HepG2 (cell line): ENCODE measurements around the gene FOXD1. TPM values are rescaled to one million over a fixed set of nuclear protein-coding genes. Genes with fewer than 3 reads are reported as not detected.
A peak's percentile ranks its signal among the peaks of the same experiment; 100 is the strongest.

Experiments used
- BORCS8-MEF2B ChIP-seq: sonication (generic); formaldehyde crosslinking; IDR thresholded peaks from 2 replicates; pipeline ENCODE4 v1.8.0; 2022; ENCODE audit warnings: mild to moderate bottlenecking, missing genetic modification reagents
- CHD4 ChIP-seq: fragments of 200-600 bp; sonication (generic); IDR thresholded peaks from 2 replicates; pipeline ENCODE4 v1.7.0; 2017; ENCODE audit warnings: mild to moderate bottlenecking, low read length, borderline replicate concordance
- EP300 ChIP-seq, 3 experiments: sonication (generic) in 1 of 3; formaldehyde crosslinking in 1 of 3; IDR thresholded peaks; 2 replicates each; pipeline versions ENCODE4 v1.5.1 to v1.6.1; 2011 to 2020; ENCODE audit warnings: low read depth in 2 of 3, low read length in 2 of 3, borderline replicate concordance in 1 of 3, improper control_type of control experiment in 1 of 3, mild to moderate bottlenecking in 1 of 3, missing genetic modification reagents in 1 of 3, moderate library complexity in 1 of 3
- EZH2 ChIP-seq: conservative IDR thresholded peaks from 2 replicates; pipeline ENCODE4 v1.6.1; 2012; ENCODE audit warnings: mild to moderate bottlenecking, low read depth, low read length, moderate library complexity
- MED1 ChIP-seq: sonication (generic); formaldehyde crosslinking; IDR thresholded peaks from 2 replicates; pipeline ENCODE4 v1.4.0; 2020; ENCODE audit warnings: missing genetic modification reagents
- PITX1 ChIP-seq: sonication (generic); formaldehyde crosslinking; IDR thresholded peaks from 2 replicates; pipeline ENCODE4 v1.5.1; 2020; ENCODE audit warnings: mild to moderate bottlenecking, missing genetic modification reagents
- POLR2A ChIP-seq, 2 experiments: IDR thresholded peaks; 2 replicates each; pipeline ENCODE4 v1.6.1; 2011; ENCODE audit warnings: low read depth in 2 of 2, low read length in 2 of 2, mild to moderate bottlenecking in 1 of 2, moderate library complexity in 1 of 2; ENCODE audit not compliant: insufficient read depth in 1 of 2
- POLR2G ChIP-seq: fragments of 200-400 bp; formaldehyde crosslinking; IDR thresholded peaks from 2 replicates; pipeline ENCODE4 v1.6.1; 2018; ENCODE audit warnings: mild to moderate bottlenecking, low read depth, low read length, moderate library complexity
- REXO4 ChIP-seq: sonication (generic); formaldehyde crosslinking; IDR thresholded peaks from 2 replicates; pipeline ENCODE4 v1.8.0; 2022; ENCODE audit warnings: missing genetic modification reagents, mild to moderate bottlenecking, borderline replicate concordance
- ZBTB20 ChIP-seq: sonication (generic); formaldehyde crosslinking; IDR thresholded peaks from 2 replicates; pipeline ENCODE4 v1.8.1; 2023; ENCODE audit warnings: missing genetic modification reagents, low read depth, mild to moderate bottlenecking, borderline replicate concordance
- ZNF121 ChIP-seq: sonication (generic); formaldehyde crosslinking; IDR thresholded peaks from 2 replicates; pipeline ENCODE4 v1.5.0; 2020; ENCODE audit warnings: mild to moderate bottlenecking, missing genetic modification reagents
- ZNF256 ChIP-seq: sonication (generic); formaldehyde crosslinking; conservative IDR thresholded peaks from 2 replicates; pipeline ENCODE4 v1.4.0; 2020; ENCODE audit warnings: missing genetic modification reagents
- ZNF572 ChIP-seq: sonication (generic); formaldehyde crosslinking; IDR thresholded peaks from 2 replicates; pipeline ENCODE4 v1.5.1; 2020; ENCODE audit warnings: mild to moderate bottlenecking, missing genetic modification reagents
- ZNF772 ChIP-seq: sonication (generic); formaldehyde crosslinking; IDR thresholded peaks from 2 replicates; pipeline ENCODE4 v1.5.0; 2020; ENCODE audit warnings: mild to moderate bottlenecking, missing genetic modification reagents
- ZNF841 ChIP-seq: sonication (generic); formaldehyde crosslinking; IDR thresholded peaks from 2 replicates; pipeline ENCODE4 v1.8.1; 2023; ENCODE audit warnings: missing genetic modification reagents, borderline replicate concordance
- polyA plus RNA-seq, 8 experiments: library from polyadenylated mRNA; depleted of rRNA in 3 of 8; stranded (reverse) in 7 of 8; unstranded in 1 of 8; fragments of >200 nt; fragmentation: Illumina TruSeq in 4 of 8; extraction: Trizol in 4 of 8; gene quantifications; 2 replicates each; pipeline versions ENCODE4 v1.2.1 to v1.2.3, GENCODE V29; 2011 to 2016; ENCODE audit warnings: low read depth in 4 of 8, missing spikeins in 1 of 8, mixed read lengths in 1 of 8; ENCODE audit not compliant: insufficient read depth in 1 of 8
- total RNA-seq, 5 experiments: library from RNA; depleted of rRNA; stranded (reverse); fragments of >200 nt; fragmentation: Illumina TruSeq; extraction: Trizol; gene quantifications; 2 replicates each; pipeline ENCODE4 v1.2.3, GENCODE V29; 2016; ENCODE audit warnings: low read depth in 1 of 5
- TF ChIP-seq, protein P1 (sequence below): sonication (generic); formaldehyde crosslinking; IDR thresholded peaks from 2 replicates; pipeline ENCODE4 v1.4.0; 2020; ENCODE audit warnings: missing genetic modification reagents
- TF ChIP-seq, protein P2 (sequence below): sonication (generic); formaldehyde crosslinking; IDR thresholded peaks from 2 replicates; pipeline ENCODE4 v1.8.0; 2022; ENCODE audit warnings: missing genetic modification reagents, mild to moderate bottlenecking, moderate library complexity, borderline replicate concordance
- TF ChIP-seq, protein P3 (sequence below): sonication (generic); formaldehyde crosslinking; IDR thresholded peaks from 2 replicates; pipeline ENCODE4 v1.4.0; 2020; ENCODE audit warnings: missing genetic modification reagents

The FOXD1 gene
- total and polyA plus RNA-seq, 2 of the 13 experiments (the other 11 are each of a cell fraction or from before 2014, with no cell fraction given) = 0.04 to 0.05 TPM

DNA sequence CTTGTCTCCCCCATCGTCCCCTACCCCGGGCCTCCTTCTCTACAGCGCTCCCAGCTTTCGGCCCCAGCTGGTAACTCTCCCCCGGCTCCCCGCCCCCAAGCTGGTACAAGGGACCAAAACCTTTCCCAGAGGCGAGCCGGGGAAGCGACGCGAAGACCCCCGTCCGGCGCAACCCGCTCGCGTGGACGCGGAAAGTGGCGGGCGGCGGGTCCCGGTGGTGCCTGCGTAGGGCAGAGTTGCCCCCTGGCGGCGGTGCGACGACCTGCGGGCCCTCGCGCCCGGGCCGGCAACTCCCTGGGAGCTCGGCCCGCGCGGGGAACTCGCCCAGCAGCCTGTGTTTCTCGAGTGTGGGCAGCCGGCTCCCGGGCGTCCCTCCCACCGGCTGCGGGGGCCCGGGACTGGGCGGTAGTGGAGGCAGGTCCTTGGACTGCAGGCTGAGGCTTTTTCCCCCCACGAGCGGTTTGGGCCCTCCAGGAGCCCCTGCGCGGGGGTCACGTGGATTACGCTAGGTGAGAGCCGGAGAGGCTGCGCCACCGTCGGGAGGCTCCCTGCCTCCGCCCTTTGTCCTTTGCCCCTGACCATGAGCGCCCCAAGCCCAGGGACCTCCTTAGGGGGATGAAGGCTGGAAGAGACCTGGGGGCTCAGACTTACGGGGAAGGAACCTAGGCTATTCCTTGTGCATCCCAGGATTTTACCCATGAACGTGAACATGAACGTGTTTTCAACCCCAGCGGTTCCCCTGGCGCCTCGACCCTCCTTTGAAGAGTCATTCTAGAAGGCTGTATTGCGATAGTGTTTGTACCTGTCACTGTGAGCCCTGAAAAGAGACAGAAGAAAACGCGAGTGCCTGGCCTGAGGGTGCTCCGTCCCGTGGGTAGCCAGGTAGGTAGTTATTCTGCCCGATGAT, 2.9 kb upstream of the FOXD1 start (continued):
- TF ChIP-seq EP300 (IDR thresholded peaks at IDR 0.05; ENCODE audit: low read depth in 2 of 2, low read length in 2 of 2) (no peak), EP300 (CRISPR knock-in tag; IDR thresholded peaks at IDR 0.05; ENCODE audit: borderline replicate concordance) (no peak), REXO4 (CRISPR knock-in tag) (no peak), ZNF256 (CRISPR knock-in tag) (no peak), BORCS8-MEF2B (CRISPR knock-in tag) (0 out of 2 replicates have a peak, but pooled peaks have one; percentile 43), CHD4 (no peak), ZBTB20 (no peak), ZNF841 (no peak), ZNF772 (no peak), POLR2A (IDR thresholded peaks at IDR 0.05; ENCODE audit: insufficient read depth in 1 of 2, low read depth in 2 of 2, low read length in 2 of 2) (no peak), MED1 (CRISPR knock-in tag) (no peak), POLR2G (no peak), EZH2 (0 out of 2 replicates have a peak, but pooled peaks have one; percentile 8), PITX1 (CRISPR knock-in tag) (no peak), ZNF121 (no peak), ZNF572 (CRISPR knock-in tag) (no peak)
- TF ChIP-seq, protein P1, sequence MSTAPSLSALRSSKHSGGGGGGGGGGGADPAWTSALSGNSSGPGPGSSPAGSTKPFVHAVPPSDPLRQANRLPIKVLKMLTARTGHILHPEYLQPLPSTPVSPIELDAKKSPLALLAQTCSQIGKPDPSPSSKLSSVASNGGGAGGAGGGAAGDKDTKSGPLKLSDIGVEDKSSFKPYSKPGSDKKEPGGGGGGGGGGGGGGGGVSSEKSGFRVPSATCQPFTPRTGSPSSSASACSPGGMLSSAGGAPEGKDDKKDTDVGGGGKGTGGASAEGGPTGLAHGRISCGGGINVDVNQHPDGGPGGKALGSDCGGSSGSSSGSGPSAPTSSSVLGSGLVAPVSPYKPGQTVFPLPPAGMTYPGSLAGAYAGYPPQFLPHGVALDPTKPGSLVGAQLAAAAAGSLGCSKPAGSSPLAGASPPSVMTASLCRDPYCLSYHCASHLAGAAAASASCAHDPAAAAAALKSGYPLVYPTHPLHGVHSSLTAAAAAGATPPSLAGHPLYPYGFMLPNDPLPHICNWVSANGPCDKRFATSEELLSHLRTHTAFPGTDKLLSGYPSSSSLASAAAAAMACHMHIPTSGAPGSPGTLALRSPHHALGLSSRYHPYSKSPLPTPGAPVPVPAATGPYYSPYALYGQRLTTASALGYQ (CRISPR knock-in tag) = no peak
- TF ChIP-seq, protein P2, sequence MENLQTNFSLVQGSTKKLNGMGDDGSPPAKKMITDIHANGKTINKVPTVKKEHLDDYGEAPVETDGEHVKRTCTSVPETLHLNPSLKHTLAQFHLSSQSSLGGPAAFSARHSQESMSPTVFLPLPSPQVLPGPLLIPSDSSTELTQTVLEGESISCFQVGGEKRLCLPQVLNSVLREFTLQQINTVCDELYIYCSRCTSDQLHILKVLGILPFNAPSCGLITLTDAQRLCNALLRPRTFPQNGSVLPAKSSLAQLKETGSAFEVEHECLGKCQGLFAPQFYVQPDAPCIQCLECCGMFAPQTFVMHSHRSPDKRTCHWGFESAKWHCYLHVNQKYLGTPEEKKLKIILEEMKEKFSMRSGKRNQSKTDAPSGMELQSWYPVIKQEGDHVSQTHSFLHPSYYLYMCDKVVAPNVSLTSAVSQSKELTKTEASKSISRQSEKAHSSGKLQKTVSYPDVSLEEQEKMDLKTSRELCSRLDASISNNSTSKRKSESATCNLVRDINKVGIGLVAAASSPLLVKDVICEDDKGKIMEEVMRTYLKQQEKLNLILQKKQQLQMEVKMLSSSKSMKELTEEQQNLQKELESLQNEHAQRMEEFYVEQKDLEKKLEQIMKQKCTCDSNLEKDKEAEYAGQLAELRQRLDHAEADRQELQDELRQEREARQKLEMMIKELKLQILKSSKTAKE (CRISPR knock-in tag) = no peak
- TF ChIP-seq, protein P3, sequence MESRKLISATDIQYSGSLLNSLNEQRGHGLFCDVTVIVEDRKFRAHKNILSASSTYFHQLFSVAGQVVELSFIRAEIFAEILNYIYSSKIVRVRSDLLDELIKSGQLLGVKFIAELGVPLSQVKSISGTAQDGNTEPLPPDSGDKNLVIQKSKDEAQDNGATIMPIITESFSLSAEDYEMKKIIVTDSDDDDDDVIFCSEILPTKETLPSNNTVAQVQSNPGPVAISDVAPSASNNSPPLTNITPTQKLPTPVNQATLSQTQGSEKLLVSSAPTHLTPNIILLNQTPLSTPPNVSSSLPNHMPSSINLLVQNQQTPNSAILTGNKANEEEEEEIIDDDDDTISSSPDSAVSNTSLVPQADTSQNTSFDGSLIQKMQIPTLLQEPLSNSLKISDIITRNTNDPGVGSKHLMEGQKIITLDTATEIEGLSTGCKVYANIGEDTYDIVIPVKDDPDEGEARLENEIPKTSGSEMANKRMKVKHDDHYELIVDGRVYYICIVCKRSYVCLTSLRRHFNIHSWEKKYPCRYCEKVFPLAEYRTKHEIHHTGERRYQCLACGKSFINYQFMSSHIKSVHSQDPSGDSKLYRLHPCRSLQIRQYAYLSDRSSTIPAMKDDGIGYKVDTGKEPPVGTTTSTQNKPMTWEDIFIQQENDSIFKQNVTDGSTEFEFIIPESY (CRISPR knock-in tag) = no peak
